Retinal pigment epithelial cell (primary cell): ENCODE data around the gene EDC3.

Source experiments
- DNase-seq: peaks from one replicate; pipeline ENCODE4 v3.0.0-alpha.2; 2010; ENCODE audit warnings: low read depth
- H3K4me3 ChIP-seq: 2 replicates; pipeline ENCODE4 v1.5.1; 2011; ENCODE audit warnings: mild to moderate bottlenecking, low read length, control low read depth, moderate library complexity
- CTCF ChIP-seq: conservative IDR thresholded peaks from 2 replicates; pipeline ENCODE4 v1.5.1; 2011; ENCODE audit warnings: low read depth, low read length, control low read depth, inconsistent platforms

The EDC3 gene

GRCh38 chr15:74723187-74723586, 27.4 kb upstream of the EDC3 start:
- TF ChIP-seq CTCF: no peak
- DNase-seq: no peak
- no peak overlapping the region for H3K4me3 ChIP-seq

- no peak overlapping the region for H3K4me3 ChIP-seq
- no peak for DNase-seq
- TF ChIP-seq CTCF: no peak
These were observed 26.8 kb upstream of the EDC3 start for GRCh38 chr15:74722591-74722990.

GRCh38 chr15:74716651-74717050, 20.8 kb upstream of the EDC3 start:
- TF ChIP-seq CTCF: no peak
- no peak overlapping the region for H3K4me3 ChIP-seq
- no peak for DNase-seq

- no peak for DNase-seq
- no peak for TF ChIP-seq CTCF
These were observed 16.5 kb upstream of the EDC3 start for GRCh38 chr15:74712311-74712710.

GRCh38 chr15:74710319-74711094, 14.7 kb upstream of the EDC3 start:
- TF ChIP-seq CTCF: no peak
- DNase-seq: no peak
- H3K4me3 ChIP-seq: no peak overlapping the region

More at GRCh38 chr15:74712311-74712710, 16.5 kb upstream of the EDC3 start:
- no peak overlapping the region for H3K4me3 ChIP-seq

GRCh38 chr15:74709892-74710291, 14.1 kb upstream of the EDC3 start:
- no peak for TF ChIP-seq CTCF
- DNase-seq: no peak
- no peak overlapping the region for H3K4me3 ChIP-seq

- H3K4me3 ChIP-seq: no peak overlapping the region
These were observed 13.2 kb upstream of the EDC3 start for GRCh38 chr15:74709011-74709410.

More at GRCh38 chr15:74709011-74709410, 13.2 kb upstream of the EDC3 start:
- TF ChIP-seq CTCF: no peak
- no peak for DNase-seq
